GM12874 (cell line): ENCODE data around the gene ST6GAL1.

Experiments
- TF ChIP-seq, protein P1 (sequence below): IDR thresholded peaks from 2 replicates; pipeline ENCODE4 v1.5.1; 2011; ENCODE audit warnings: low read depth, mild to moderate bottlenecking, control low read depth, low read length, moderate library complexity; ENCODE audit not compliant: insufficient read depth

The ST6GAL1 gene

DNA sequence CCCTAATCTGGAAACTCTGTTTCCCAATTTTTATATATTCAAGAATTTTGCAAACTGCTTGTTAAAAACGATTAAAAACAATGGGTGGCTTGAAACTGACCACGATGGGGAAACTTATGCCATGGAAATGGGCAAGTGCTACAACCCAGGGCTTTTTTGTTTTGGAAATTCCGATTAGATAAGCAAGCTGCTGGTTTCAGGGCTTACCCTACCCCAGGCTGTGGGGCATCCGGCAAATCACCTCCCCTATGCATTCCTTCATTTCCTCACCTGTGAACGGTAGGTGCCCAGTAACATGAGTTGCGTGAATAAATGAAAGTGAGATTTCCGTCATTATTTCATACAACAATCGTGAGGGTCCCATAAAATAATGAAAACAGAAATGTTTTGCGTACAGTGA is 34.3 kb downstream of the ST6GAL1 start:
- TF ChIP-seq, protein P1, sequence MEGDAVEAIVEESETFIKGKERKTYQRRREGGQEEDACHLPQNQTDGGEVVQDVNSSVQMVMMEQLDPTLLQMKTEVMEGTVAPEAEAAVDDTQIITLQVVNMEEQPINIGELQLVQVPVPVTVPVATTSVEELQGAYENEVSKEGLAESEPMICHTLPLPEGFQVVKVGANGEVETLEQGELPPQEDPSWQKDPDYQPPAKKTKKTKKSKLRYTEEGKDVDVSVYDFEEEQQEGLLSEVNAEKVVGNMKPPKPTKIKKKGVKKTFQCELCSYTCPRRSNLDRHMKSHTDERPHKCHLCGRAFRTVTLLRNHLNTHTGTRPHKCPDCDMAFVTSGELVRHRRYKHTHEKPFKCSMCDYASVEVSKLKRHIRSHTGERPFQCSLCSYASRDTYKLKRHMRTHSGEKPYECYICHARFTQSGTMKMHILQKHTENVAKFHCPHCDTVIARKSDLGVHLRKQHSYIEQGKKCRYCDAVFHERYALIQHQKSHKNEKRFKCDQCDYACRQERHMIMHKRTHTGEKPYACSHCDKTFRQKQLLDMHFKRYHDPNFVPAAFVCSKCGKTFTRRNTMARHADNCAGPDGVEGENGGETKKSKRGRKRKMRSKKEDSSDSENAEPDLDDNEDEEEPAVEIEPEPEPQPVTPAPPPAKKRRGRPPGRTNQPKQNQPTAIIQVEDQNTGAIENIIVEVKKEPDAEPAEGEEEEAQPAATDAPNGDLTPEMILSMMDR: no peak

DNA sequence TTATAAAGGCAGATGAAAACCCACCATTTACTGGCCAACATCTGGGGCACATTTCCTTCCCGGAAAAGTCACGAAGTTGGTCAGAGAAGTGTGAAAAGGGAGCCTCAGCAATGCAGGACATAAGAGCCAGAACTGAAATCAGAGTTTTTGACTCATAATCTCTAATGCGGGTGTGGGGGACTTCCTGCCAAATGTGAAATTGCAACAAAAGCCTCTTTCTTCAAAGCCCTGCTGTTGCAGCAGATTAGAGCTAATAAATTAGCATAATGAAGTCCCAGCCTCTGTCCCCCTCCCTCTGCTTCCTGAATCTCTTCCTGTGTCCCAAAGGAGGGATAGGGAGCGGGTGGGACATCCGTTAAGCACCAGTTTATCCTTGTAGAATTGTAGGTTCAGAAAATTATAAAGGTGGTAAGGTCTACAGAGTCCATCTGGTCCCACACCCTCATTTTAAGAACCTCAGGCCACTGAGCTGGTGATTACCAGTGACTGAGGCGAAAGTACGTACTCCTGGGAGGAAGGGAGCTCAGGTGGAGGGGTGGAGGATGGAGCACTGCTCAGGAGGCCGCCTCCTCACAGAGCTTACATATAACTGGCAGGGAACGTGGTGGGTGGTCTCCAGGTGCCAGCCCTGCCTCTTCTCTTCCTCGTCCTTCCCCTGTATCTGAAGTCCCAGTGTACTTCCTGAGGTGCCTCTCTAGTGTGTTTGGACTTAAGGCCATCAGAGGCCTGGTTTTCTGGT is 35.0 kb downstream of the ST6GAL1 start:
- TF ChIP-seq, protein P1: no peak

DNA sequence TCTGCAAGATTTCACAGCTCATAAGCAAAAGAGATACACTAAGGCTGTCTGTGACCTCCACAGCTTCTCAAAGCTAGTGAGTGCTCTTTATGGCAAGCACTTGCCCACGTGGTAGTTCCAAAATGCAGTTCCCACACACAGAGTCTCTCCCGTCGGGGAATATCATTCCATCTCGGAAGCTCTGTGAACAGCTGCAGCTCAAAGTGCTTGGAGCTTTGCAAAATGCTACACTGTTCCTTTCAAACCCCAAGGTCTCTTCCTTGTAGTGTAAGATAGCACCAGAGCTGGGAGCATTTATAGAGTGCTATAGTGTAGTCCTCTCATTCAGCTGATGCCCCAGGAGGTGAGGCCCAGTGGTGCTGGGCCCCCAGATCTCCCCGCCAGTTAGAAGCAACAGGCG is 36.1 kb downstream of the ST6GAL1 start:
- TF ChIP-seq, protein P1: no peak

DNA sequence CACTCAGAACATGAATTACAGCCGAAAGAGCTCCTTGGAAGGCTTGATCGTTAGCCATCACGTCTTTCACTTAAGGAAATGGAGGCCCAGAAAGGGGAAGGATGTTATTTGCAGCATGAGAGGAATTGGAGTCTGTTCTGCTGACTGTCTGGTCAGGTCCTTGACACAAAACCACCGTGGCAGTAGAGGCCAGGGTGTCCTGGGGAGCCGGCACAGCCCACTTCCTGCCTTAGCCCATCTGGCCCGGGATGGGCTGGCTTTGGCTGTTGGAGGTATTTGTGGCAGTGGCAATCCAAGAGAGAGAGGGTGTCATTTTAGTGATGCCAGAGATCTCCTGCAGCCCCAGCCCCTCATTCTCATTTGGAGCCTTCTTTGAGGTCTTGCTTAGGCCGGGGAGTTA is 37.4 kb downstream of the ST6GAL1 start:
- TF ChIP-seq, protein P1: no peak

DNA sequence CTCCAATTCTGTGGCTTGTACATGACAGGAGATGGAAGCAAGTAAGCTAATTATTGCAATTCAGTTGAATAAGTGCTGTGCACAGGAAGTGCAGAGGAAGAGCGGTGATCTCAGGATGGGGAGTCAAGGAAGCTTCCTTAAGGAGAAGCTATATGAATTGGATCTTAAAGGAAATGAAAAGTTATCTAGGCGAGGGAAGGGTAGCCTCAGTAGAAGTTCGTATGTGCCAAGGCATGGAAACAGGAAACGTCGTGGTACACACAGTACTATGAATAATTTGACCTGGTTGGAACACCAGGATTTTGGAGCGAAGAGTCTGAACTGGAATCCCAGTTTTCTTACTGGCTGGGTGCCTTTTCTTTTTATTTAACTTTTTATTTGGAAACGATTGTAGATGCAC is 39.3 kb downstream of the ST6GAL1 start:
- TF ChIP-seq, protein P1: no peak

DNA sequence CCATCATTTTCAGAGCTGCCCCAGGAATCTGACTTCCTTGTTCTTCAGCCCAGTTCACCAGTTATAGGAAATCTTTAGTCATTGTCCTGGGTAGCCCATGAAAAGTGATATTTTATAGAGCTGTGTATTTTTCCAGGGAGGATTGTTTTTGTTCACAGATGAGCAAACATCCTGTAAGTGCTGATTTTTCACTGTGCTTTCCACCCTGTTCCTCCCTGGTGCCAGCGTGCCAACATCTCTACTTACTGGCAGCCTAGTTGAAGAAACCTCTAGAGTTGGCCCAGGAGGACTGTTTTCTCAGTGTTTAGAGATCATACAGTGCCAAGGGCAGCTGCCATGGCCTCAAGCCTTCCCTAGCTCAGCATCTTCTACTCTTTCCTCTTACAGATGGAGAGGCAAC is 41.3 kb downstream of the ST6GAL1 start:
- TF ChIP-seq, protein P1: no peak

DNA sequence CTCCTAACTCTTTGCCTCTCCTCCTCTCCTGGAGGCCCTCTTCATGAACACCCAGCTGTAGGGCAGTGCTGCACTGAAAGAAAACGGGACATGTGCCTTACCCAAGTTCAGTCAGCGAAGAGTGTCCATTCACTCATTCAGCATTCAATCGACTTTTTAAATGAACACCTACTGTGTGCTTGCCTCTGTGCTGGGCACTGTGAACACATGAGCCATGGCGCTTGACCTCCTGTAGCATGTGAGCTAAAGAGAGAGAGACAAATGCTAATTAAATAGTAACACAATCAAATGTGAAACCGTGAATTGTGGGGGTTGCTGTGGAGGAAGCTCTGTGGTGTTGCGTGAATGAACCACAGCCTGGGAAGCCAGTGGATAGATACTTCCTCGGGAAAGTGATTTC is 43.4 kb downstream of the ST6GAL1 start:
- TF ChIP-seq, protein P1: no peak
